Measurements from ENCODE around the gene LIN28A.

LIN28A gene

GRCh38 chr1:26434161-26434752, 23.6 kb downstream of the LIN28A start:
- no peak for DNase-seq (ENCODE audit: low read depth)

- DNase-seq (ENCODE audit: low read depth), result no peak
These were observed 27.4 kb downstream of the LIN28A start for GRCh38 chr1:26438041-26438440.

GRCh38 chr1:26440259-26440658, 29.6 kb downstream of the LIN28A start:
- DNase-seq (ENCODE audit: low read depth), result no peak

GRCh38 chr1:26449868-26450267, 39.3 kb downstream of the LIN28A start:
- no peak for DNase-seq (ENCODE audit: low read depth)

- DNase-seq (ENCODE audit: low read depth), result no peak
These were observed 40.3 kb downstream of the LIN28A start for GRCh38 chr1:26450908-26451307.

- no peak for DNase-seq (ENCODE audit: low read depth)
These were observed 42.0 kb downstream of the LIN28A start for GRCh38 chr1:26452459-26453183.

- no peak for DNase-seq (ENCODE audit: low read depth)
These were observed 48.5 kb downstream of the LIN28A start for GRCh38 chr1:26459148-26459547.

- no peak for DNase-seq (ENCODE audit: low read depth)
These were observed 49.0 kb downstream of the LIN28A start for GRCh38 chr1:26459573-26460031.

GRCh38 chr1:26468911-26469310, 58.3 kb downstream of the LIN28A start:
- no peak for DNase-seq (ENCODE audit: low read depth)

- DNase-seq (ENCODE audit: low read depth), result no peak
These were observed 58.9 kb downstream of the LIN28A start for GRCh38 chr1:26469558-26469957.

- no peak for DNase-seq (ENCODE audit: low read depth)
These were observed 60.4 kb downstream of the LIN28A start for GRCh38 chr1:26470878-26471497.

- DNase-seq (ENCODE audit: low read depth), result peak; percentile 45
These were observed 61.1 kb downstream of the LIN28A start for GRCh38 chr1:26471498-26472319.

- DNase-seq (ENCODE audit: low read depth), result peak; percentile 82
These were observed 61.8 kb downstream of the LIN28A start, which contains the start of gene HMGN2 for GRCh38 chr1:26472320-26472900. Gene HMGN2, plus strand, starts transcription at chr1:26472440. Its CDS starts 173 bp downstream, at chr1:26472613.

GRCh38 chr1:26472901-26473845, 62.6 kb downstream of the LIN28A start:
- DNase-seq (ENCODE audit: low read depth), result peak; percentile 86

GRCh38 chr1:26474818-26475217, 64.2 kb downstream of the LIN28A start:
- no peak for DNase-seq (ENCODE audit: low read depth)

GRCh38 chr1:26475989-26476388, 65.4 kb downstream of the LIN28A start:
- DNase-seq (ENCODE audit: low read depth), result no peak

- DNase-seq (ENCODE audit: low read depth), result no peak
These were observed 66.3 kb downstream of the LIN28A start for GRCh38 chr1:26476958-26477357.

GRCh38 chr1:26477446-26478152, 67.0 kb downstream of the LIN28A start:
- DNase-seq (ENCODE audit: low read depth), result no peak

- no peak for DNase-seq (ENCODE audit: low read depth)
These were observed 67.5 kb downstream of the LIN28A start for GRCh38 chr1:26478159-26478558.

- DNase-seq (ENCODE audit: low read depth), result no peak
These were observed 68.4 kb downstream of the LIN28A start for GRCh38 chr1:26478988-26479387.
